AG09309 (cell line): ENCODE data around the gene PRKAG1.

Source experiments
- DNase-seq: peaks from one replicate; pipeline ENCODE4 v3.0.0-alpha.2; 2010; ENCODE audit warnings: low read depth
- H3K4me3 ChIP-seq: 2 replicates; pipeline ENCODE4 v1.5.1; 2011; ENCODE audit warnings: mild to moderate bottlenecking, low read depth, low read length, moderate library complexity; ENCODE audit not compliant: control insufficient read depth
- CTCF ChIP-seq: IDR thresholded peaks from 2 replicates; pipeline ENCODE4 v1.5.1; 2011; ENCODE audit warnings: mild to moderate bottlenecking, low read depth, low read length, inconsistent platforms; ENCODE audit not compliant: insufficient read depth, control insufficient read depth; ENCODE audit errors: missing control alignments

PRKAG1 gene

GRCh38 chr12:49054524-49054923 lies 35.9 kb upstream of the PRKAG1 start:
- no peak for DNase-seq
- no peak overlapping the region for H3K4me3 ChIP-seq
- TF ChIP-seq CTCF = no peak

GRCh38 chr12:49054096-49054495 lies 35.5 kb upstream of the PRKAG1 start:
- no peak for DNase-seq
- no peak overlapping the region for H3K4me3 ChIP-seq
- TF ChIP-seq CTCF = no peak

- no peak for DNase-seq
- no peak overlapping the region for H3K4me3 ChIP-seq
- TF ChIP-seq CTCF = no peak
These were observed 34.1 kb upstream of the PRKAG1 start for GRCh38 chr12:49052451-49053208.

- H3K4me3 ChIP-seq = no peak overlapping the region
- no peak for DNase-seq
- TF ChIP-seq CTCF = no peak
These were observed 33.3 kb upstream of the PRKAG1 start for GRCh38 chr12:49051777-49052438.

GRCh38 chr12:49051373-49051764 lies 32.8 kb upstream of the PRKAG1 start:
- no peak for DNase-seq
- no peak for TF ChIP-seq CTCF
- H3K4me3 ChIP-seq = no peak overlapping the region

- TF ChIP-seq CTCF = no peak
- DNase-seq = no peak
- no peak overlapping the region for H3K4me3 ChIP-seq
These were observed 32.2 kb upstream of the PRKAG1 start for GRCh38 chr12:49050507-49051372.
